ENCODE results near the gene BACH2. TPM values are rescaled to one million over a fixed set of nuclear protein-coding genes. Genes with fewer than 3 reads are reported as not detected.
"Not testable (repeated sequence)": the region's sequence is repeated elsewhere in the genome, so short reads cannot be mapped to it uniquely, and the experiment has no call there.

The BACH2 gene
- total RNA-seq, 5 donors from 2014 or later (not counting 1 experiment from before 2014, with no cell fraction given) = 81.9 to 196 (median 96.7) TPM

DNA sequence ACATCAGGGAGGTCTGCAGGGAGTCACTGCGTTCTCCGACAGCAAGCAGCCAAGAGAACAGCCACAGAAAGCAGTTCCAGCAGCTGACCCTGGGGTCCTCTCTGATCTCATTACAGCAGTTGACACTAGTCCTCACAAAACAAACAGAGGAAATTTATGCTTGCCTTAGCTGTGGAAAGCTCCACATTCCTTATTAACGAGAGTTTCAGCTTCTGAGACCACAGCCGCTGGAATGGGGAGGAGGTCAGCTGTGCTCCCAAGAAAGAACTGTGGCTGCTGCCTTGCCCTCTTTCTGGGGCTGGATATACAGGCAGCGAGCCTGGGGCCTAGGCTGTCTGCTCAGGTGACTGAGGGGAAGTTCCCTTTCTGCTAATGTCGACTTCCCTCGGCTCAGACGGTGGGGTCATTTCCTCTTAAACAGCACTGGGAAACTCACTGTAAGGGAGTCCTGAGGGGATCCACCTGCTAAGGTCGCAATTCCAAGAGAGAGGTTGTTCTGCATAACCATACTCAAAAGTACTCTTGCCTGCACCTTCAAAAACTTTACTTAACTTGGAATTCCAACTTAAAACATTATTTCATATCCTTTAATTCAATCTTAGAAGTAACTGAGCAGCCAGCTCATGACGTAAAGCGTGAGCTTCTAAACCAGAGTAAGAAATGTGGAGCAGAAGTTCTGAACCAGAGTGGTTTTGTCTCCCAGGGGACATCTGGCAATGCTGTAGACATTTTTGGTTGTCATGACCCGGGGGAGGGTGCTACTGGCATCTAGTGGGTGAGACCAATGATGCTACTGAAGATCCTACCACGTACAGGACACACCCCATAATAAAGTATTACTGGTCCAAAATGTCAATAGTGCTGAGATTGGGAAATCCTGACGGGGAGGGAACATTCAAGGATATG is 80.3 kb downstream of the BACH2 start:
- 94% methylated on average over 3 of the region's 14 CpGs for WGBS (ENCODE audit: insufficient coverage)
- Mint-ChIP-seq H3K4me3 (peak overlapping the region in 1 of 3 donors; percentile 28), H3K36me3 (no peaks in the 10 kb centered on the region), H3K9me3 (no peaks in the 10 kb centered on the region), H3K27ac (no peak overlapping the region), H3K4me1 (peaks cover 29 to 31% (median 30%) of the 10 kb centered on the region in 3 donors), H3K27me3 (no peaks in the 10 kb centered on the region)
- Histone ChIP-seq H3K27ac (ENCODE audit: low read length) (peak overlapping the region; percentile 68), H3K27me3 (replicated peaks in 1 of 2; ENCODE audit: control insufficient read depth in 2 of 2, extremely low read depth in 1 of 2, insufficient read depth in 2 of 2, low read length in 1 of 2) (no peaks in the 10 kb centered on the region), H3K4me3 (ENCODE audit: control insufficient read depth in 1 of 2, extremely low read depth in 1 of 2, low read length in 1 of 2) (no peak overlapping the region), H3K4me1 (ENCODE audit: control insufficient read depth in 1 of 2, extremely low read depth in 1 of 2, insufficient read depth in 2 of 2, low read length in 2 of 2) (peaks cover 62 to 91% of the 10 kb centered on the region in 2 experiments), H3K9me3 (no peaks in the 10 kb centered on the region), H3K36me3 (ENCODE audit: control insufficient read depth in 2 of 2, extremely low read depth in 1 of 2, insufficient read depth in 1 of 2, low read length in 1 of 2) (no peaks in the 10 kb centered on the region)
- ChIA-PET POLR2A (interaction anchor here (0.5 to 1.6 kb wide), 3 partner anchors 36 to 151 kb away, joined by 3 to 4 read pairs (median 3); no protein-coding TSS in a partner anchor), CTCF (interaction anchor here in 1 of 2 donors (0.6 to 1.8 kb wide), 4 partner anchors 34 to 276 kb away, joined by 3 to 6 read pairs (median 4); no protein-coding TSS in a partner anchor)
- peak in 29 of 35 experiments; percentile 19 to 77 (median 47) for DNase-seq
- ATAC-seq (replicated peaks in 1 of 4) = peak; percentile 48 to 67 (median 57)

GRCh38 chr6:90214966-90215365 is 81.7 kb downstream of the BACH2 start:
- H3K27ac Mint-ChIP-seq = no peak overlapping the region
- H3K4me1 ChIP-seq (ENCODE audit: control insufficient read depth in 1 of 2, extremely low read depth in 1 of 2, insufficient read depth in 2 of 2, low read length in 2 of 2) = peaks cover 62 to 90% of the 10 kb centered on the region in 2 experiments
- no peak for ATAC-seq (replicated peaks in 1 of 4)
- peaks cover 39 to 45% (median 43%) of the 10 kb centered on the region in 3 donors for H3K4me1 Mint-ChIP-seq
- H3K4me3 Mint-ChIP-seq = no peak overlapping the region
- H3K9me3 ChIP-seq = no peaks in the 10 kb centered on the region
- ChIA-PET CTCF (interaction anchor here (0.5 to 0.7 kb wide), 4 partner anchors 32 to 76 kb away, joined by 3 read pairs; no protein-coding TSS in a partner anchor), POLR2A (interaction anchor here (0.5 to 1.6 kb wide), 4 partner anchors 12 to 78 kb away, joined by 3 to 10 read pairs (median 4); no protein-coding TSS in a partner anchor)
- no peak overlapping the region for H3K4me3 ChIP-seq (ENCODE audit: control insufficient read depth in 1 of 2, extremely low read depth in 1 of 2, low read length in 1 of 2)
- no CpG with 5 or more reads among the region's 1 CpG for WGBS (ENCODE audit: insufficient coverage)
- no peaks in the 10 kb centered on the region for H3K36me3 ChIP-seq (ENCODE audit: control insufficient read depth in 2 of 2, extremely low read depth in 1 of 2, insufficient read depth in 1 of 2, low read length in 1 of 2)
- H3K9me3 Mint-ChIP-seq = no peaks in the 10 kb centered on the region
- no peaks in the 10 kb centered on the region for H3K27me3 Mint-ChIP-seq
- DNase-seq = no peak
- no peaks in the 10 kb centered on the region for H3K27me3 ChIP-seq (replicated peaks in 1 of 2; ENCODE audit: control insufficient read depth in 2 of 2, extremely low read depth in 1 of 2, insufficient read depth in 2 of 2, low read length in 1 of 2)
- H3K36me3 Mint-ChIP-seq = no peaks in the 10 kb centered on the region
- H3K27ac ChIP-seq (ENCODE audit: low read length) = peak overlapping the region; percentile 68

GRCh38 chr6:90214461-90214860 is 82.2 kb downstream of the BACH2 start:
- H3K4me3 ChIP-seq (ENCODE audit: control insufficient read depth in 1 of 2, extremely low read depth in 1 of 2, low read length in 1 of 2) = no peak overlapping the region
- Mint-ChIP-seq H3K27ac (peak overlapping the region in 1 of 2 donors; percentile 43), H3K27me3 (no peaks in the 10 kb centered on the region), H3K9me3 (no peaks in the 10 kb centered on the region), H3K4me1 (peaks cover 43 to 50% (median 47%) of the 10 kb centered on the region in 3 donors), H3K4me3 (peak overlapping the region in 1 of 3 donors; percentile 36), H3K36me3 (no peaks in the 10 kb centered on the region)
- DNase-seq (no peak), ATAC-seq (replicated peaks in 1 of 4) (no peak)
- no peak overlapping the region for H3K27ac ChIP-seq (ENCODE audit: low read length)
- ChIA-PET CTCF (interaction anchor here in 1 of 2 donors (0.7 kb wide), 2 partner anchors 17 to 123 kb away, joined by 8 to 9 read pairs; no protein-coding TSS in a partner anchor), POLR2A (interaction anchor here (0.5 to 1.6 kb wide), 6 partner anchors 11 to 87 kb away, joined by 3 to 10 read pairs (median 4); no protein-coding TSS in a partner anchor)
- H3K4me1 ChIP-seq (ENCODE audit: control insufficient read depth in 1 of 2, extremely low read depth in 1 of 2, insufficient read depth in 2 of 2, low read length in 2 of 2) = peaks cover 59 to 90% of the 10 kb centered on the region in 2 experiments
- H3K36me3 ChIP-seq (ENCODE audit: control insufficient read depth in 2 of 2, extremely low read depth in 1 of 2, insufficient read depth in 1 of 2, low read length in 1 of 2) = no peaks in the 10 kb centered on the region
- no peaks in the 10 kb centered on the region for H3K9me3 ChIP-seq
- WGBS (ENCODE audit: insufficient coverage) = no CpG with 5 or more reads among the region's 2 CpGs
- H3K27me3 ChIP-seq (replicated peaks in 1 of 2; ENCODE audit: control insufficient read depth in 2 of 2, extremely low read depth in 1 of 2, insufficient read depth in 2 of 2, low read length in 1 of 2) = no peaks in the 10 kb centered on the region

GRCh38 chr6:90212274-90212673 is 84.4 kb downstream of the BACH2 start:
- H3K9me3 Mint-ChIP-seq = no peaks in the 10 kb centered on the region
- Histone ChIP-seq H3K27me3 (replicated peaks in 1 of 2; ENCODE audit: control insufficient read depth in 2 of 2, extremely low read depth in 1 of 2, insufficient read depth in 2 of 2, low read length in 1 of 2) (no peaks in the 10 kb centered on the region), H3K4me1 (ENCODE audit: control insufficient read depth in 1 of 2, extremely low read depth in 1 of 2, insufficient read depth in 2 of 2, low read length in 2 of 2) (peaks cover 42 to 77% of the 10 kb centered on the region in 2 experiments), H3K36me3 (ENCODE audit: control insufficient read depth in 2 of 2, extremely low read depth in 1 of 2, insufficient read depth in 1 of 2, low read length in 1 of 2) (no peaks in the 10 kb centered on the region), H3K9me3 (no peaks in the 10 kb centered on the region), H3K4me3 (ENCODE audit: control insufficient read depth in 1 of 2, extremely low read depth in 1 of 2, low read length in 1 of 2) (no peak overlapping the region), H3K27ac (ENCODE audit: low read length) (no peak overlapping the region)
- ATAC-seq (replicated peaks in 1 of 4) = peak; percentile 32 to 53 (median 43)
- peak overlapping the region in 1 of 3 donors; percentile 15 for H3K4me3 Mint-ChIP-seq
- peaks cover 61 to 67% (median 65%) of the 10 kb centered on the region in 3 donors for H3K4me1 Mint-ChIP-seq
- peak overlapping the region in 1 of 2 donors; percentile 75 for H3K27ac Mint-ChIP-seq
- no peaks in the 10 kb centered on the region for H3K27me3 Mint-ChIP-seq
- DNase-seq = peak in 17 of 35 experiments; percentile 24 to 55 (median 35)
- peaks cover 8% of the 10 kb centered on the region for H3K36me3 Mint-ChIP-seq
- ChIA-PET CTCF (interaction anchor here (0.6 to 3.1 kb wide), 7 partner anchors 33 to 272 kb away, joined by 3 to 11 read pairs (median 4); no protein-coding TSS in a partner anchor), POLR2A (interaction anchor here in 1 of 2 donors (1.5 kb wide), 1 partner anchor 76 kb away, joined by 3 read pairs; no protein-coding TSS in a partner anchor)
- WGBS (ENCODE audit: insufficient coverage) = 75% methylated on average over 1 of the region's 3 CpGs

GRCh38 chr6:90209527-90209926 is 87.1 kb downstream of the BACH2 start:
- ChIA-PET CTCF (interaction anchor here in 1 of 2 donors (3.1 kb wide), 1 partner anchor 184 kb away, joined by 9 read pairs; no protein-coding TSS in a partner anchor), POLR2A (interaction anchor here in 1 of 2 donors (0.9 kb wide), 1 partner anchor 19 kb away, joined by 3 read pairs; no protein-coding TSS in a partner anchor)
- peak overlapping the region; percentile 25 to 85 for H3K27ac Mint-ChIP-seq
- no peak overlapping the region for H3K4me3 ChIP-seq (ENCODE audit: control insufficient read depth in 1 of 2, extremely low read depth in 1 of 2, low read length in 1 of 2)
- peaks cover 73 to 90% (median 84%) of the 10 kb centered on the region in 3 donors for H3K4me1 Mint-ChIP-seq
- H3K27me3 Mint-ChIP-seq = no peaks in the 10 kb centered on the region
- no peak overlapping the region for H3K27ac ChIP-seq (ENCODE audit: low read length)
- H3K4me1 ChIP-seq (ENCODE audit: control insufficient read depth in 1 of 2, extremely low read depth in 1 of 2, insufficient read depth in 2 of 2, low read length in 2 of 2) = peaks cover 19 to 57% of the 10 kb centered on the region in 2 experiments
- H3K9me3 Mint-ChIP-seq = no peaks in the 10 kb centered on the region
- no peaks in the 10 kb centered on the region for H3K9me3 ChIP-seq
- DNase-seq = peak in 6 of 35 experiments; percentile 16 to 45 (median 29)
- peak overlapping the region in 2 of 3 donors; percentile 47 to 56 for H3K4me3 Mint-ChIP-seq
- H3K27me3 ChIP-seq (replicated peaks in 1 of 2; ENCODE audit: control insufficient read depth in 2 of 2, extremely low read depth in 1 of 2, insufficient read depth in 2 of 2, low read length in 1 of 2) = no peaks in the 10 kb centered on the region
- peaks cover 26% of the 10 kb centered on the region for H3K36me3 Mint-ChIP-seq
- H3K36me3 ChIP-seq (ENCODE audit: control insufficient read depth in 2 of 2, extremely low read depth in 1 of 2, insufficient read depth in 1 of 2, low read length in 1 of 2) = peaks cover 4 to 7% of the 10 kb centered on the region in 2 donors
- peak in 2 of 4 experiments; percentile 40 to 45 for ATAC-seq (replicated peaks in 1 of 4)
- no CpG with 5 or more reads among the region's 6 CpGs for WGBS (ENCODE audit: insufficient coverage)

GRCh38 chr6:90208690-90209089 is 88.0 kb downstream of the BACH2 start:
- peaks cover 32% of the 10 kb centered on the region for H3K36me3 Mint-ChIP-seq
- H3K27ac ChIP-seq (ENCODE audit: low read length); DNase-seq; H3K27me3 ChIP-seq (replicated peaks in 1 of 2; ENCODE audit: control insufficient read depth in 2 of 2, extremely low read depth in 1 of 2, insufficient read depth in 2 of 2, low read length in 1 of 2); H3K27me3 Mint-ChIP-seq; ATAC-seq (replicated peaks in 1 of 4); CTCF ChIA-PET; POLR2A ChIA-PET; H3K4me3 ChIP-seq (ENCODE audit: control insufficient read depth in 1 of 2, extremely low read depth in 1 of 2, low read length in 1 of 2); H3K36me3 ChIP-seq (ENCODE audit: control insufficient read depth in 2 of 2, extremely low read depth in 1 of 2, insufficient read depth in 1 of 2, low read length in 1 of 2); H3K9me3 Mint-ChIP-seq; H3K9me3 ChIP-seq: not testable (repeated sequence)
- peak overlapping the region; percentile 61 to 83 for H3K27ac Mint-ChIP-seq
- H3K4me3 Mint-ChIP-seq = peak overlapping the region in 1 of 3 donors; percentile 35
- H3K4me1 ChIP-seq (ENCODE audit: control insufficient read depth in 1 of 2, extremely low read depth in 1 of 2, insufficient read depth in 2 of 2, low read length in 2 of 2) = peaks cover 15 to 49% of the 10 kb centered on the region in 2 experiments
- peaks cover 73 to 91% (median 83%) of the 10 kb centered on the region in 3 donors for H3K4me1 Mint-ChIP-seq
- no CpG with 5 or more reads among the region's 2 CpGs for WGBS (ENCODE audit: insufficient coverage)
